ENCODE data around the gene THADA.

GRCh38 chr2:43399515-43400264 is 196.1 kb downstream of the THADA start:
- TF ChIP-seq ELF4 (CRISPR knock-in tag; IDR thresholded peaks at IDR 0.05; ENCODE audit: low read depth) (no peak), CTCF (IDR thresholded peaks at IDR 0.05) (no peak), ZNF317 (CRISPR knock-in tag; IDR thresholded peaks at IDR 0.05; ENCODE audit: borderline replicate concordance, low read depth) (no peak), STAT6 (CRISPR knock-in tag; conservative IDR thresholded peaks at IDR 0.05; ENCODE audit: low read depth) (no peak)
